ENCODE data around the gene KLHDC7B.
A peak's percentile ranks its signal among the peaks of the same experiment; 100 is the strongest.

KLHDC7B gene

DNA sequence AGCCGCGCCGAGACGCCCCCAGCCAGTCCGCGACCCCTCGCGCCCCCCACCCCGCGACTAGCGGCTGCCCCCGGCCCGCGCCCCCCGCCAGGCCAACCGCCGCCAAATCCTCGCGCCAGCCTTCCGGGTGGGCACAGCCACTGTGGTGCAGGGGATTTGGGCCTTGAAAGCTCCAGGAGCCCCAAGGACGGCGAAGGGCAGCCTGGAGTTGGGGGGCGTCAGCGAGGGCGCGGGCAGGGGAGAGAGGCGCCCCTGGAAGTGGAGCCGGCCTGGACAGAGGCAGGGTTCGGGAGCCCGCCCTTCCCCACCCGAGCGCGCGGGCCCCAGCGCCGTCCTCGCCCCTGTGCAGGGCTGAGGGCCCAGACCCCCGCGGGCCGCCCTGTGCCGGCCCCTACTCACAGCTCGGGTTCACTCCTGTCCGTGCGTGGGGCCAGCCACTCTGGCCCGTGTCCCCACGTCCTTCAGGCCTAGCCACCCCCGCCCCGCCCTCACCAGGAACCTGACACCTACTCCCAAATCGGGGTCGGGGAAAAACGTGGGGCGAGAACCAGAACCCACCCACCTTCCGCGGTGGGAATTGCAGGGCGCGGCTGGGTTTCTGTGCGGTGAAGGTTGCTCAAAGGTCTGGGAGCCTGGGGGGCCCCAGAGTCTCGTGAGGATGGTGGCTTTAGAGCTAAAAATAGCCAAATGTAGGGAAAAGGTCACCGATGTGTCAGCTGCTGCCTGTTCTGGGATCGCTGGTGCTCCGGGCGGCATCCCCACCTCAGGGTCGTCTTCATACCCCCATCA, 32.5 kb downstream of the KLHDC7B start, which contains the start of gene CPT1B:
TSS of gene CPT1B (minus strand) at position 441 of the 789 bp plus-strand sequence. CDS start 512 bp downstream, outside the sequence.
- no peak within 1 kb of the TSS for H3K9ac ChIP-seq
- peaks cover 19% of the 10 kb centered on the region for H3K4me1 ChIP-seq
- H3K4me3 ChIP-seq, result no peak within 1 kb of the TSS
- H4K20me1 ChIP-seq, result peaks cover 23% of the 10 kb centered on the region
- no peaks in the 10 kb centered on the region for H3K9me3 ChIP-seq
- H3K4me2 ChIP-seq, result no peak within 1 kb of the TSS
- no peaks in the 10 kb centered on the region for H3K27me3 ChIP-seq
- H3K36me3 ChIP-seq, result peaks cover 74% of the 10 kb centered on the region
- no peak for TF ChIP-seq Cebpa-rat (IDR thresholded peaks at IDR 0.05)
- no peak within 1 kb of the TSS for H3K27ac ChIP-seq

GRCh38 chr22:50578776-50579310, 33.1 kb downstream of the KLHDC7B start:
- H3K27me3 ChIP-seq, result no peaks in the 10 kb centered on the region
- peaks cover 25% of the 10 kb centered on the region for H3K4me1 ChIP-seq
- no peak overlapping the region for H3K4me2 ChIP-seq
- TF ChIP-seq Cebpa-rat (IDR thresholded peaks at IDR 0.05), result no peak
- H3K36me3 ChIP-seq, result peaks cover 68% of the 10 kb centered on the region
- H3K9ac ChIP-seq, result no peak overlapping the region
- H4K20me1 ChIP-seq, result peaks cover 25% of the 10 kb centered on the region
- no peaks in the 10 kb centered on the region for H3K9me3 ChIP-seq
- no peak overlapping the region for H3K4me3 ChIP-seq
- H3K27ac ChIP-seq, result no peak overlapping the region

DNA sequence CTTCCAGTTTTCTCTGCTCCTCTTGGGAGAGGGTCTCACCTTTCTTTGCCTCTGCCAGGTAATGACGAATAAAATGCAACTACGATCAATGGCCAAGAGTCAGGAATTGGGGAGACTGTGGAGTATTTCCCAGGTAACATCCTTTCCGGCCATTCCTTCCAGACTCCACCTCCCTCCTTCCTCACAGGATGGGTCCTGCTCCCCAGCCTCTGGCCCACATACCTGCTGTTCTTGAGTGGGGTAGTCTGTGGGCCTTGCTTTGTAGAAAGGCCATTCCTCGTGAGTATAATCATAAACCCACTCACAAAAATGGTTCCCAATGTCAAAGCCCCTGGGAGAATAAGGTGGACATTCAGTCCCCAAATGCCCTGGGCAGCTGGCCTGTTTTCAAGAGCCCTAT, 34.1 kb downstream of the KLHDC7B start:
- Histone ChIP-seq H3K4me3 (no peak overlapping the region), H3K4me2 (no peak overlapping the region), H3K9ac (0 out of 2 replicates have a peak overlapping the region, but pooled peaks have one; percentile 10), H3K27ac (no peak overlapping the region), H4K20me1 (peaks cover 20% of the 10 kb centered on the region), H3K36me3 (peaks cover 58% of the 10 kb centered on the region), H3K27me3 (no peaks in the 10 kb centered on the region), H3K4me1 (peaks cover 28% of the 10 kb centered on the region), H3K9me3 (no peaks in the 10 kb centered on the region)
- TF ChIP-seq Cebpa-rat (IDR thresholded peaks at IDR 0.05), result no peak

GRCh38 chr22:50581031-50581949, 35.6 kb downstream of the KLHDC7B start:
- Histone ChIP-seq H3K9ac (peak overlapping the region; percentile 93), H3K4me3 (peak overlapping the region; percentile 87), H4K20me1 (peaks cover 14% of the 10 kb centered on the region), H3K27ac (peak overlapping the region; percentile 97; the same call in 1 of the 2 replicates), H3K36me3 (peaks cover 46% of the 10 kb centered on the region), H3K4me2 (peak overlapping the region; percentile 96), H3K27me3 (no peaks in the 10 kb centered on the region), H3K9me3 (no peaks in the 10 kb centered on the region), H3K4me1 (peaks cover 28% of the 10 kb centered on the region)
- TF ChIP-seq Cebpa-rat (IDR thresholded peaks at IDR 0.05), result no peak

DNA sequence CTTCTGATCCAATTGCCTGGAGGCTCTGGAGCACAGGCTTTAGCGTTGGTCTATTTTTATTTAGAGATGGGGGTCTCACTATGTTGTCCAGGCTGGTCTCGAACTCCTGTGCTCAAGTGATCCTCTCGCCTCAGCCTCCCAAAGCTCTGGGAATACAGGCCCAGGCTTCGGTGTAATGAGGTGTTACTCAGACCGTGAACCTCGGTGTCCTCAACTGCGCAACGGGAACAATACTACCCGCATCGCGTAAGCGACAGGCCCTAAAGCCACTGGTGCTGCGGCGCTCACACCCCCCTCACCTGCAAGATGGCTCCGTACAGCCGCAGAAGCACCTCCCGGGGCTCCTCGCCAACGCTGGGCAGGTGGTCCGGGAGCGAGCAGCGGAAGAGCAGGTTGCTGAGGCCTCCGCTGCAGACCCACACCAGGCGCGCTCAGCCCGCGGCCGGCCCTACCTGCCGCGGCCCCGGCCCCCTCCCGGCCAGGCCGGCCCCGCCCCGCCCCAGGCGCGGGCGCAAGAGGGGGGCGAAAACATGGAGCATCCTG, 36.3 kb downstream of the KLHDC7B start:
- Histone ChIP-seq H3K27me3 (no peaks in the 10 kb centered on the region), H3K27ac (peak overlapping the region; percentile 97), H3K4me3 (peak overlapping the region; percentile 87), H3K9me3 (no peaks in the 10 kb centered on the region), H3K36me3 (peaks cover 39% of the 10 kb centered on the region), H3K9ac (peak overlapping the region; percentile 93), H3K4me2 (peak overlapping the region; percentile 96), H4K20me1 (peaks cover 12% of the 10 kb centered on the region), H3K4me1 (peaks cover 28% of the 10 kb centered on the region)
- TF ChIP-seq Cebpa-rat (IDR thresholded peaks at IDR 0.05), result no peak

DNA sequence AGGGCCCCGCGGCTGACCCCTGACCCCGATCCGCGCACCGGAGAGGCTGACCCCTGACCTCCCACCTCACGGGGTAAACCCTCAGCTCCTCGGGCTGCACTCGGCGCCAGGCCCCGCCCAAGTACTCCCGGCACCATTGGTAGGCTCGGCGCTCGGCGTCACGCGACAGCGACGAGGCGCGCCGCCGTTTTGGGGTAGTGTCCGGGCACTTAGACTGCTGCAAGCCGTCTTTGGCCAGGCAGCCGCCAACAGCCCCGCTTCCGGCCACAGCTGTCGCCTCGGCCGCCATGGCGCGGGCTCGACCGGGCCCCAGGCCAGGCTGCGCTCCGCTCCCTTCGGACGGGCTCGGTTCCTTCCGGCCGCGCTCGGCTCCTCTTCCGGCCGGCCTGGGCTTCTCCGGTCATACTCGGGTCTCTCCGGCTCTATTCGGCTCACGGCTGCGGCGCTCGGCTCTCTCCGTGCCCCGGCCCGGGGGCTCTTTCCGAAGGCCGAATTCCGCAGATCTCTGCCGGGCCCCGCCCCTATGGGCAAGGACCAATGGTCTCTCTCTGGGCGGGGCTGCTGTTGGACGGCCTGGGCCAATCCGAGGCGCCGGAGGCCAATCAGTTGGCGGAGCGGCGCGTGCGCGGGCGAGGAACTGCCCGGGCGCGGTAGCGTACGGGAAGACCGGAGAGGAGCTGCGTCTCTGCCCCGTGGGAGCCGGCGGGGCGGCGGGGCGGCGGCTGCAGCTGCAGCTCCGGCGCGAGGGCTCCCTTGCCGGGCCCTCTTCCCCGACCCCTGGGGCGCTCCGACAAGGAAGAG, 37.0 kb downstream of the KLHDC7B start, which contains the start of gene CHKB:
TSS of gene CHKB (minus strand) at position 357 of the 801 bp plus-strand sequence. CDS start at position 289, 68 bp downstream.
- TF ChIP-seq Cebpa-rat (IDR thresholded peaks at IDR 0.05), result no peak
- peaks cover 17% of the 10 kb centered on the region for H4K20me1 ChIP-seq
- H3K4me1 ChIP-seq, result peaks cover 28% of the 10 kb centered on the region
- H3K27me3 ChIP-seq, result no peaks in the 10 kb centered on the region
- peak within 1 kb of the TSS; percentile 93 for H3K9ac ChIP-seq
- peaks cover 33% of the 10 kb centered on the region for H3K36me3 ChIP-seq
- H3K4me3 ChIP-seq, result peak within 1 kb of the TSS; percentile 87
- H3K4me2 ChIP-seq, result peak within 1 kb of the TSS; percentile 96
- peak within 1 kb of the TSS; percentile 97 for H3K27ac ChIP-seq
- H3K9me3 ChIP-seq, result no peaks in the 10 kb centered on the region

- peaks cover 31% of the 10 kb centered on the region for H3K36me3 ChIP-seq
- H3K9me3 ChIP-seq, result no peaks in the 10 kb centered on the region
- TF ChIP-seq Cebpa-rat (IDR thresholded peaks at IDR 0.05), result no peak
- H3K4me2 ChIP-seq, result peak overlapping the region; percentile 92
- peaks cover 28% of the 10 kb centered on the region for H3K4me1 ChIP-seq
- H4K20me1 ChIP-seq, result peaks cover 17% of the 10 kb centered on the region
- H3K27ac ChIP-seq, result peak overlapping the region; percentile 97
- no peaks in the 10 kb centered on the region for H3K27me3 ChIP-seq
- H3K9ac ChIP-seq, result peak overlapping the region; percentile 93
- peak overlapping the region; percentile 87 for H3K4me3 ChIP-seq
Observed at GRCh38 chr22:50583294-50583861, 37.7 kb downstream of the KLHDC7B start.
